HepG2 (cell line): ENCODE results near the gene CCDC148. TPM values are rescaled to one million over a fixed set of nuclear protein-coding genes. Genes with fewer than 3 reads are reported as not detected.

Source experiments
- CAMTA2 ChIP-seq: sonication (generic); formaldehyde crosslinking; IDR thresholded peaks from 2 replicates; pipeline ENCODE4 v1.4.0; 2020; ENCODE audit warnings: mild to moderate bottlenecking, missing genetic modification reagents, borderline replicate concordance
- HDAC1 ChIP-seq: sonication (generic); formaldehyde crosslinking; IDR thresholded peaks from 2 replicates; pipeline ENCODE4 v1.5.1; 2020; ENCODE audit warnings: mild to moderate bottlenecking, missing genetic modification reagents
- KDM1A ChIP-seq: IDR thresholded peaks from 2 replicates; pipeline ENCODE4 v1.6.1; 2016; ENCODE audit warnings: missing compliant biosample characterization
- KDM5A ChIP-seq: fragments of 200-600 bp; sonication (generic); IDR thresholded peaks from 2 replicates; pipeline ENCODE4 v1.7.0; 2018; ENCODE audit warnings: antibody characterized with exemption, mild to moderate bottlenecking, low read length, borderline replicate concordance
- NFKB2 ChIP-seq: sonication (generic); formaldehyde crosslinking; IDR thresholded peaks from 2 replicates; pipeline ENCODE4 v1.4.0; 2020; ENCODE audit warnings: missing genetic modification reagents, borderline replicate concordance
- NR2F1 ChIP-seq, 2 experiments: fragments of 450-650 bp in 1 of 2; formaldehyde crosslinking in 1 of 2; IDR thresholded peaks; 2 replicates each; pipeline versions ENCODE4 v1.5.0 to v1.6.1; 2016 to 2020; ENCODE audit warnings: mild to moderate bottlenecking in 1 of 2, missing compliant biosample characterization in 1 of 2, missing genetic modification reagents in 1 of 2, moderate library complexity in 1 of 2
- POLR2AphosphoS5 ChIP-seq: IDR thresholded peaks from 2 replicates; pipeline ENCODE4 v1.6.1; 2012; ENCODE audit warnings: low read depth, low read length
- SALL1 ChIP-seq: sonication (generic); formaldehyde crosslinking; IDR thresholded peaks from 2 replicates; pipeline ENCODE4 v1.8.0; 2022; ENCODE audit warnings: mild to moderate bottlenecking, missing genetic modification reagents
- SOX6 ChIP-seq, 2 experiments: fragments of 450-650 bp in 1 of 2; sonication (generic) in 1 of 2; formaldehyde crosslinking in 1 of 2; IDR thresholded peaks; 2 replicates each; pipeline versions ENCODE4 v1.4.0 to v1.6.1; 2017 to 2020; ENCODE audit warnings: antibody characterized with exemption in 1 of 2, mild to moderate bottlenecking in 1 of 2, missing genetic modification reagents in 1 of 2
- STAG1 ChIP-seq: sonication (generic); formaldehyde crosslinking; IDR thresholded peaks from 2 replicates; pipeline ENCODE4 v1.4.0; 2020; ENCODE audit warnings: missing genetic modification reagents
- ZBED4 ChIP-seq: sonication (generic); formaldehyde crosslinking; IDR thresholded peaks from 2 replicates; pipeline ENCODE4 v1.4.0; 2020; ENCODE audit warnings: missing genetic modification reagents, borderline replicate concordance
- ZBTB49 ChIP-seq: sonication (generic); formaldehyde crosslinking; IDR thresholded peaks from 2 replicates; pipeline ENCODE4 v1.4.0; 2020; ENCODE audit warnings: missing genetic modification reagents, borderline replicate concordance
- ZFP1 ChIP-seq: IDR thresholded peaks from 2 replicates; pipeline ENCODE4 v1.6.1; 2016
- ZFP90 ChIP-seq: sonication (generic); formaldehyde crosslinking; IDR thresholded peaks from 2 replicates; pipeline ENCODE4 v1.8.0; 2022; ENCODE audit warnings: missing genetic modification reagents, mild to moderate bottlenecking, inconsistent platforms, borderline replicate concordance
- ZNF180 ChIP-seq: sonication (generic); formaldehyde crosslinking; IDR thresholded peaks from 2 replicates; pipeline ENCODE4 v1.4.0; 2020; ENCODE audit warnings: low read depth, missing genetic modification reagents, borderline replicate concordance
- ZNF264 ChIP-seq: sonication (generic); formaldehyde crosslinking; IDR thresholded peaks from 2 replicates; pipeline ENCODE4 v1.4.0; 2020; ENCODE audit warnings: missing genetic modification reagents
- ZNF451 ChIP-seq: sonication (generic); formaldehyde crosslinking; IDR thresholded peaks from 2 replicates; pipeline ENCODE4 v1.5.0; 2020; ENCODE audit warnings: mild to moderate bottlenecking, missing genetic modification reagents
- polyA plus RNA-seq, 8 experiments: library from polyadenylated mRNA; depleted of rRNA in 3 of 8; stranded (reverse) in 7 of 8; unstranded in 1 of 8; fragments of >200 nt; fragmentation: Illumina TruSeq in 4 of 8; extraction: Trizol in 4 of 8; gene quantifications; 2 replicates each; pipeline versions ENCODE4 v1.2.1 to v1.2.3, GENCODE V29; 2011 to 2016; ENCODE audit warnings: low read depth in 4 of 8, missing spikeins in 1 of 8, mixed read lengths in 1 of 8; ENCODE audit not compliant: insufficient read depth in 1 of 8
- total RNA-seq, 5 experiments: library from RNA; depleted of rRNA; stranded (reverse); fragments of >200 nt; fragmentation: Illumina TruSeq; extraction: Trizol; gene quantifications; 2 replicates each; pipeline ENCODE4 v1.2.3, GENCODE V29; 2016; ENCODE audit warnings: low read depth in 1 of 5
- TF ChIP-seq, protein P1 (sequence below): sonication (generic); formaldehyde crosslinking; IDR thresholded peaks from 2 replicates; pipeline ENCODE4 v1.8.1; 2022; ENCODE audit warnings: mild to moderate bottlenecking, missing genetic modification reagents
- TF ChIP-seq, protein P2 (sequence below): sonication (generic); formaldehyde crosslinking; IDR thresholded peaks from 2 replicates; pipeline ENCODE4 v1.4.0; 2020; ENCODE audit warnings: mild to moderate bottlenecking, missing genetic modification reagents

The CCDC148 gene
- total and polyA plus RNA-seq, 2 of the 13 experiments (the other 11 are each of a cell fraction or from before 2014, with no cell fraction given): 0.30 to 0.49 TPM

DNA sequence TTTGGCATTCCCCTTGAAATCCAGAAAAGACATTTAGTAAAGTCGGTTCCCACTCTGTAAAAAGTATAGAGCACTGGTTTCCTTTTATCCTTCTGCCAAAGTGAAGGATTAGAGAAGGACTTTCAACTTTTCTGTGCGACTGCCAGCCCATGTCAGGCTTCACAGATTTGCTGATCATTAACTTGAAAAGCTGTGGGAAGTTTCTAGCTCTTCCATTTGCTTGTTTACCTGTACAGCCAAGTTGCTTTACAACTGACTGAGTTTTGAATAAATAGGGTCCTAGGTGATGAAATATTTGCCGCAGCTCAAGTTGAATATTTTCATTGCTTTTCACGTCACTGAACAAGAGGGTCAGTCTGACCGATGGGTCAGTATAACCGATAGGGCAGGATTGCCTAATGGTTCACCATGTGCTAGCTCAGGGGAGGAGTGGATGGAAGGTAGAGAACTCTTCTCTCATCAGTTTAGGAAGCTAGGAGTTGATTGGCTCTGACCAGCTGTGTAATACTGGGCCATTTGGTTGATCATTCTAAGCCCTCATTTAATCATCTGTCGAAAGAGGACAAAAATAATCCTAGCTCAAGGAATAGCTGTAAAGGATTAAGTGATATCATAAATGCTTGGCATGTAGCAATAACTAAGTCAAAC lies 324.5 kb downstream of the CCDC148 start (continued):
- peak; percentile 21; the same call in 1 of the 2 replicates for TF ChIP-seq ZBED4 (CRISPR knock-in tag)
- no peak for TF ChIP-seq ZFP90 (CRISPR knock-in tag)
- TF ChIP-seq, protein P1, sequence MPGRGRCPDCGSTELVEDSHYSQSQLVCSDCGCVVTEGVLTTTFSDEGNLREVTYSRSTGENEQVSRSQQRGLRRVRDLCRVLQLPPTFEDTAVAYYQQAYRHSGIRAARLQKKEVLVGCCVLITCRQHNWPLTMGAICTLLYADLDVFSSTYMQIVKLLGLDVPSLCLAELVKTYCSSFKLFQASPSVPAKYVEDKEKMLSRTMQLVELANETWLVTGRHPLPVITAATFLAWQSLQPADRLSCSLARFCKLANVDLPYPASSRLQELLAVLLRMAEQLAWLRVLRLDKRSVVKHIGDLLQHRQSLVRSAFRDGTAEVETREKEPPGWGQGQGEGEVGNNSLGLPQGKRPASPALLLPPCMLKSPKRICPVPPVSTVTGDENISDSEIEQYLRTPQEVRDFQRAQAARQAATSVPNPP: no peak
- TF ChIP-seq ZFP1 (CRISPR knock-in tag): peak; percentile 72; the same call in 1 of the 2 replicates
- peak; percentile 89 for TF ChIP-seq HDAC1 (CRISPR knock-in tag)
- TF ChIP-seq KDM5A: no peak
- TF ChIP-seq POLR2AphosphoS5: peak; percentile 79
- no peak for TF ChIP-seq ZNF180
- TF ChIP-seq STAG1 (CRISPR knock-in tag): peak; percentile 12; the same call in 1 of the 2 replicates
- no peak for TF ChIP-seq CAMTA2 (CRISPR knock-in tag)
- no peak for TF ChIP-seq SOX6 (IDR thresholded peaks at IDR 0.05)
- TF ChIP-seq SOX6 (CRISPR knock-in tag; IDR thresholded peaks at IDR 0.05): peak; percentile 84
- peak; percentile 80 for TF ChIP-seq ZNF264
- TF ChIP-seq KDM1A (CRISPR knock-in tag): peak; percentile 78; the same call in 1 of the 2 replicates
- TF ChIP-seq NFKB2 (CRISPR knock-in tag): no peak
- TF ChIP-seq, protein P2, sequence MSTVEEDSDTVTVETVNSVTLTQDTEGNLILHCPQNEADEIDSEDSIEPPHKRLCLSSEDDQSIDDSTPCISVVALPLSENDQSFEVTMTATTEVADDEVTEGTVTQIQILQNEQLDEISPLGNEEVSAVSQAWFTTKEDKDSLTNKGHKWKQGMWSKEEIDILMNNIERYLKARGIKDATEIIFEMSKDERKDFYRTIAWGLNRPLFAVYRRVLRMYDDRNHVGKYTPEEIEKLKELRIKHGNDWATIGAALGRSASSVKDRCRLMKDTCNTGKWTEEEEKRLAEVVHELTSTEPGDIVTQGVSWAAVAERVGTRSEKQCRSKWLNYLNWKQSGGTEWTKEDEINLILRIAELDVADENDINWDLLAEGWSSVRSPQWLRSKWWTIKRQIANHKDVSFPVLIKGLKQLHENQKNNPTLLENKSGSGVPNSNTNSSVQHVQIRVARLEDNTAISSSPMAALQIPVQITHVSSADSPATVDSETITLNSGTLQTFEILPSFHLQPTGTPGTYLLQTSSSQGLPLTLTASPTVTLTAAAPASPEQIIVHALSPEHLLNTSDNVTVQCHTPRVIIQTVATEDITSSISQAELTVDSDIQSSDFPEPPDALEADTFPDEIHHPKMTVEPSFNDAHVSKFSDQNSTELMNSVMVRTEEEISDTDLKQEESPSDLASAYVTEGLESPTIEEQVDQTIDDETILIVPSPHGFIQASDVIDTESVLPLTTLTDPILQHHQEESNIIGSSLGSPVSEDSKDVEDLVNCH: 0 out of 2 replicates have a peak, but pooled peaks have one; percentile 30
- peak; percentile 18 to 67; a peak in 2 of 4 replicates for TF ChIP-seq NR2F1 (CRISPR knock-in tag; IDR thresholded peaks at IDR 0.05)
- TF ChIP-seq ZNF451 (CRISPR knock-in tag): no peak
- TF ChIP-seq ZBTB49 (CRISPR knock-in tag): no peak
- TF ChIP-seq SALL1: peak; percentile 96
